Endothelial cell of umbilical vein (primary cell): ENCODE measurements around the gene ABCB10. TPM values are rescaled to one million over a fixed set of nuclear protein-coding genes. Genes with fewer than 3 reads are reported as not detected.
A peak's percentile ranks its signal among the peaks of the same experiment; 100 is the strongest.

Source experiments
- BruUV-seq: library from RNA; stranded (reverse); fragments of 400-500 nt; replicated peaks from 2 replicates; lab custom pipeline; 2021; lab: Mats Ljungman, UMichigan
- CTCF ChIA-PET: fragments of 300-600, 350-600 bp; sonication (Branson Sonifier 250); formaldehyde crosslinking; loops from one replicate; lab custom pipeline; 2021; ENCODE audit warnings: antibody characterized with exemption, inconsistent platforms; lab: Charles Lee
- POLR2A ChIA-PET: fragments of 300-600, 350-600 bp; sonication (Branson Sonifier 250); formaldehyde crosslinking; loops from one replicate; lab custom pipeline; 2021; ENCODE audit warnings: antibody characterized with exemption, inconsistent platforms; lab: Charles Lee
- DNase-seq: peaks from one replicate; pipeline ENCODE4 v3.0.0-alpha.2; 2011; ENCODE audit warnings: low read depth, low spot score
- FAIRE-seq: peaks from 2 replicates; lab custom pipeline; 2011; peaks lifted over from hg19 to GRCh38; lab: Jason Lieb, UNC
- H2AFZ ChIP-seq: 2 replicates; pipeline ENCODE4 v1.6.0; 2012; ENCODE audit warnings: low read depth, low read length, control low read depth, inconsistent platforms
- H3K27ac ChIP-seq: 2 replicates; pipeline ENCODE4 v1.5.1; 2011; ENCODE audit warnings: low read depth, mild to moderate bottlenecking, control low read depth, low read length, moderate library complexity; ENCODE audit not compliant: insufficient read depth
- H3K27me3 ChIP-seq, 2 experiments: 2 replicates each; pipeline versions ENCODE4 v1.6.0 to v1.6.1; 2011; ENCODE audit warnings: low read length in 2 of 2, mixed read lengths in 1 of 2; ENCODE audit not compliant: control insufficient read depth in 2 of 2, insufficient read depth in 2 of 2
- H3K36me3 ChIP-seq, 2 experiments: 2 replicates in 1 of 2; 3 replicates in 1 of 2; pipeline ENCODE4 v1.5.1; 2011; ENCODE audit warnings: low read length in 2 of 2, mild to moderate bottlenecking in 1 of 2, moderate library complexity in 1 of 2; ENCODE audit not compliant: control insufficient read depth in 2 of 2, insufficient read depth in 2 of 2; ENCODE audit errors: extremely low read depth in 1 of 2
- H3K4me1 ChIP-seq: 3 replicates; pipeline ENCODE4 v1.5.1; 2011; ENCODE audit warnings: mild to moderate bottlenecking, low read length; ENCODE audit not compliant: control insufficient read depth, insufficient read depth; ENCODE audit errors: extremely low read depth
- H3K4me2 ChIP-seq: 2 replicates; pipeline ENCODE4 v1.6.1; 2011; ENCODE audit warnings: low read length, control low read depth, mixed read lengths; ENCODE audit not compliant: insufficient read depth
- H3K4me3 ChIP-seq, 3 experiments: fragments of 200-600 bp in 1 of 3; sonication (generic), shearing (Covaris generic) in 1 of 3; replicated peaks in 1 of 3; 2 replicates each; pipeline ENCODE4 v1.5.1; 2011 to 2016; ENCODE audit warnings: control low read depth in 3 of 3, low read length in 3 of 3, mild to moderate bottlenecking in 2 of 3, inconsistent platforms in 1 of 3, low read depth in 1 of 3, moderate library complexity in 1 of 3; ENCODE audit not compliant: insufficient read depth in 1 of 3
- H3K79me2 ChIP-seq: 2 replicates; pipeline ENCODE4 v1.6.0; 2012; ENCODE audit warnings: low read length, inconsistent platforms; ENCODE audit not compliant: control insufficient read depth, insufficient read depth
- H3K9ac ChIP-seq: replicated peaks from 2 replicates; pipeline ENCODE3; 2011; ENCODE audit warnings: low read length, control low read depth; ENCODE audit not compliant: insufficient read depth; ENCODE audit errors: extremely low read depth
- H3K9me1 ChIP-seq: replicated peaks from 3 replicates; pipeline ENCODE4 v1.6.0; 2011; ENCODE audit warnings: mild to moderate bottlenecking, low read length; ENCODE audit not compliant: control insufficient read depth, insufficient read depth; ENCODE audit errors: extremely low read depth
- H3K9me3 ChIP-seq: replicated peaks from 2 replicates; pipeline ENCODE4 v1.5.1; 2012; ENCODE audit warnings: low read length, inconsistent platforms; ENCODE audit not compliant: control insufficient read depth, insufficient read depth
- H4K20me1 ChIP-seq: replicated peaks from 2 replicates; pipeline ENCODE3; 2011; ENCODE audit warnings: mild to moderate bottlenecking, low read length; ENCODE audit not compliant: control insufficient read depth, insufficient read depth; ENCODE audit errors: extremely low read depth
- EZH2 ChIP-seq: IDR thresholded peaks from 2 replicates; pipeline ENCODE4 v1.6.1; 2012; ENCODE audit warnings: borderline replicate concordance, low read depth, mild to moderate bottlenecking, moderate library complexity, low read length, inconsistent platforms; ENCODE audit not compliant: severe bottlenecking
- FOS ChIP-seq: IDR thresholded peaks from 2 replicates; pipeline ENCODE4 v1.6.1; 2011; ENCODE audit warnings: mild to moderate bottlenecking, low read length, moderate library complexity, borderline replicate concordance; ENCODE audit not compliant: insufficient read depth
- GATA2 ChIP-seq: IDR thresholded peaks from 2 replicates; pipeline ENCODE4 v1.7.0; 2011; ENCODE audit warnings: low read depth, mild to moderate bottlenecking, moderate library complexity, mixed read lengths, low read length; ENCODE audit not compliant: insufficient read length, insufficient read depth
- JUN ChIP-seq: IDR thresholded peaks from 2 replicates; pipeline ENCODE4 v1.6.1; 2011; ENCODE audit warnings: borderline replicate concordance, low read depth; ENCODE audit not compliant: insufficient read length, insufficient read depth
- MYC ChIP-seq: IDR thresholded peaks from one replicate; pipeline ENCODE4 v1.6.1; 2011; ENCODE audit warnings: mild to moderate bottlenecking, low read depth, low read length
- POLR2A ChIP-seq: IDR thresholded peaks from 2 replicates; pipeline ENCODE4 v1.6.1; 2012; ENCODE audit warnings: low read depth, mild to moderate bottlenecking, control low read depth, low read length
- POLR2AphosphoS5 ChIP-seq: IDR thresholded peaks from 2 replicates; pipeline ENCODE4 v1.6.1; 2012; ENCODE audit warnings: low read depth, mild to moderate bottlenecking, control low read depth, low read length, moderate library complexity; ENCODE audit not compliant: insufficient read depth
- dilution Hi-C: fragments of 300-500 bp; cut with MboI; formaldehyde crosslinking; loops from one replicate; pipeline ENCODE4 v1.15.0; 2019; ENCODE audit warnings: low sequenced_read_pairs; ENCODE audit not compliant: extremely low pct_ligation_motif_present
- intact Hi-C: fragments of 100-400 bp; cut with micrococcal nuclease; formaldehyde crosslinking; loops from one replicate; pipeline ENCODE4 v1.10.0; 2022
- polyA plus RNA-seq, 4 experiments: library from polyadenylated mRNA; depleted of rRNA in 3 of 4; stranded (reverse) in 3 of 4; unstranded in 1 of 4; fragments of >200 nt; gene quantifications; 2 replicates each; pipeline versions ENCODE4 v1.2.1 to v1.2.3, GENCODE V29; 2011 to 2012; ENCODE audit warnings: missing spikeins in 1 of 4
- total RNA-seq: library from RNA; stranded (reverse); gene quantifications from 2 replicates; pipeline ENCODE4 v1.2.3, GENCODE V29; 2021
- TF ChIP-seq, protein P1 (sequence below), 2 donors: IDR thresholded peaks; 1 replicate in 1 of 2; 2 replicates in 1 of 2; pipeline ENCODE4 v1.5.1; 2011; ENCODE audit warnings: low read length in 2 of 2, mild to moderate bottlenecking in 2 of 2, moderate library complexity in 2 of 2, control low read depth in 1 of 2, inconsistent platforms in 1 of 2, low read depth in 1 of 2; ENCODE audit not compliant: insufficient read depth in 1 of 2; ENCODE audit errors: extremely low read depth in 1 of 2
- TF ChIP-seq, protein P2 (sequence below): IDR thresholded peaks from 2 replicates; pipeline ENCODE4 v1.6.1; 2011; ENCODE audit not compliant: insufficient read depth, insufficient read length

The ABCB10 gene
- total and polyA plus RNA-seq, 2 donors (not counting 3 experiments of a cell fraction or from before 2014, with no cell fraction given), result 6.0 to 19.4 TPM

DNA sequence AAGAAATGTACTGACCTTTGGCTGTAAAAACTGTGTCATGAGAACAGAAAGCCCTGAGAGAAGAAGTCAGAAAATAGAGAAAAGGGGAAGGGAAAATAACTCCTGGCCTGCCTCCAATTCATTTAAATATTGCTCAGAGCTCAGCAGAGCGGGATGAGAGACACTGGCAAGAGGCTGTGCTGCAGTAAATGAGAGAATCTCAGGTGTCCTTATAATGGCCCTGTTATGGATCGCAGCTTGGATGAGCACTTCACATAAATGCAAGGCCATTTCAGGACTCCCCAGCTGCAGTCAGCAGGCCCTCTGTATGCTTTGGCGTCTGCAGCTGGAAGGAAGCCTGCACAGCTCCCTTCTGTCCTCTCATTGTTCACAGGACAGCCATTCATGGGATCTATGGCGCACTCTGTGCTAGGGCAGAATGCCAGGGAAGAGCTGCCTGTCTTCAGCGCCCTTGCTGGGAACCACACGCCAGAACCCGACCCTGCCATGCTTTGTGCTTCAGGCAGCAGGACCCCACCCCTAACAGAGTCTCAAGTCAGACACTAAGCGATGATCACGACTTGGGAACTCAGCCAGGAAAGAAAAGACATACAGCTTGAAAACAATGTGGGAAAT lies 20.7 kb upstream of the ABCB10 start:
- Histone ChIP-seq H3K4me1 (peaks cover 6% of the 10 kb centered on the region), H3K27me3 (no peaks in the 10 kb centered on the region), H2AFZ (peak overlapping the region; percentile 64), H3K4me3 (no peak overlapping the region), H3K4me2 (peak overlapping the region; percentile 46), H3K9me1 (no peaks in the 10 kb centered on the region), H3K9ac (no peak overlapping the region), H3K36me3 (no peaks in the 10 kb centered on the region), H3K9me3 (no peaks in the 10 kb centered on the region), H3K27ac (no peak overlapping the region), H3K79me2 (no peaks in the 10 kb centered on the region), H4K20me1 (no peaks in the 10 kb centered on the region)
- DNase-seq, result peak; percentile 87
- peak; percentile 61 for FAIRE-seq
- BruUV-seq, result no TSS peak
- ChIA-PET CTCF (interaction anchor here (0.9 to 1.8 kb wide), 8 partner anchors 12 to 636 kb away, joined by 3 to 17 read pairs (median 4); partner anchors contain the start of gene ABCB10), POLR2A (interaction anchor here (0.5 to 1.3 kb wide), 2 partner anchors 20 to 56 kb away, joined by 3 to 6 read pairs; partner anchors contain the start of gene ABCB10)
- dilution Hi-C loops, result no loop called here
- intact Hi-C loops, result no loop called here
- TF ChIP-seq FOS (no peak), EZH2 (no peak), JUN (no peak), POLR2AphosphoS5 (no peak), POLR2A (no peak), MYC (no peak), GATA2 (no peak)
- TF ChIP-seq, protein P1, sequence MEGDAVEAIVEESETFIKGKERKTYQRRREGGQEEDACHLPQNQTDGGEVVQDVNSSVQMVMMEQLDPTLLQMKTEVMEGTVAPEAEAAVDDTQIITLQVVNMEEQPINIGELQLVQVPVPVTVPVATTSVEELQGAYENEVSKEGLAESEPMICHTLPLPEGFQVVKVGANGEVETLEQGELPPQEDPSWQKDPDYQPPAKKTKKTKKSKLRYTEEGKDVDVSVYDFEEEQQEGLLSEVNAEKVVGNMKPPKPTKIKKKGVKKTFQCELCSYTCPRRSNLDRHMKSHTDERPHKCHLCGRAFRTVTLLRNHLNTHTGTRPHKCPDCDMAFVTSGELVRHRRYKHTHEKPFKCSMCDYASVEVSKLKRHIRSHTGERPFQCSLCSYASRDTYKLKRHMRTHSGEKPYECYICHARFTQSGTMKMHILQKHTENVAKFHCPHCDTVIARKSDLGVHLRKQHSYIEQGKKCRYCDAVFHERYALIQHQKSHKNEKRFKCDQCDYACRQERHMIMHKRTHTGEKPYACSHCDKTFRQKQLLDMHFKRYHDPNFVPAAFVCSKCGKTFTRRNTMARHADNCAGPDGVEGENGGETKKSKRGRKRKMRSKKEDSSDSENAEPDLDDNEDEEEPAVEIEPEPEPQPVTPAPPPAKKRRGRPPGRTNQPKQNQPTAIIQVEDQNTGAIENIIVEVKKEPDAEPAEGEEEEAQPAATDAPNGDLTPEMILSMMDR (IDR thresholded peaks at IDR 0.05; ENCODE audit: extremely low read depth in 1 of 2, insufficient read depth in 1 of 2, low read depth in 1 of 2, low read length in 2 of 2), result no peak
- TF ChIP-seq, protein P2, sequence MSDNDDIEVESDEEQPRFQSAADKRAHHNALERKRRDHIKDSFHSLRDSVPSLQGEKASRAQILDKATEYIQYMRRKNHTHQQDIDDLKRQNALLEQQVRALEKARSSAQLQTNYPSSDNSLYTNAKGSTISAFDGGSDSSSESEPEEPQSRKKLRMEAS, result no peak
